ENCODE results near the gene ACSM2A.
"Not testable (repeated sequence)": the region's sequence is repeated elsewhere in the genome, so short reads cannot be mapped to it uniquely, and the experiment has no call there.

DNA sequence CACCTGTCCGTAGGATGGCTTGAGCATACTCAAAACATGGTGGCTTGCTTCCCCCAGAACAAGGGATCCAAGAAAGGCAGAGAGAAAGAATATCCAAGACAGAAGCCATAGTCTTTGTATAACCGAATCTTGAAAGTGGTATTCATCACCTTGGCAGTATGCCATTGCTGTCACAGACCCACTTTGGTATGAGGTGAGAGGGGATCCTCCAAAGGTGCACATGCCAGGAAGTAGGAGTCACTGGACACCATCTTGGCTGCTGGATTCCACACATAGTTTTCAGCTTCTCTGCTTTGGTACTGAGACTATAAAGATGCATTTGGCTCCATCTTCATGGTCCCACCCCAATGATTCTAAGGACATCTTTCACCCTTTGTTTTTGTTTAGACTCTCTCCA is 23.9 kb upstream of the ACSM2A start:
- TF ChIP-seq, protein P1, sequence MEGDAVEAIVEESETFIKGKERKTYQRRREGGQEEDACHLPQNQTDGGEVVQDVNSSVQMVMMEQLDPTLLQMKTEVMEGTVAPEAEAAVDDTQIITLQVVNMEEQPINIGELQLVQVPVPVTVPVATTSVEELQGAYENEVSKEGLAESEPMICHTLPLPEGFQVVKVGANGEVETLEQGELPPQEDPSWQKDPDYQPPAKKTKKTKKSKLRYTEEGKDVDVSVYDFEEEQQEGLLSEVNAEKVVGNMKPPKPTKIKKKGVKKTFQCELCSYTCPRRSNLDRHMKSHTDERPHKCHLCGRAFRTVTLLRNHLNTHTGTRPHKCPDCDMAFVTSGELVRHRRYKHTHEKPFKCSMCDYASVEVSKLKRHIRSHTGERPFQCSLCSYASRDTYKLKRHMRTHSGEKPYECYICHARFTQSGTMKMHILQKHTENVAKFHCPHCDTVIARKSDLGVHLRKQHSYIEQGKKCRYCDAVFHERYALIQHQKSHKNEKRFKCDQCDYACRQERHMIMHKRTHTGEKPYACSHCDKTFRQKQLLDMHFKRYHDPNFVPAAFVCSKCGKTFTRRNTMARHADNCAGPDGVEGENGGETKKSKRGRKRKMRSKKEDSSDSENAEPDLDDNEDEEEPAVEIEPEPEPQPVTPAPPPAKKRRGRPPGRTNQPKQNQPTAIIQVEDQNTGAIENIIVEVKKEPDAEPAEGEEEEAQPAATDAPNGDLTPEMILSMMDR (IDR thresholded peaks at IDR 0.05; ENCODE audit: low read depth, low read length, missing input control) = not testable (repeated sequence)
- TF ChIP-seq TAF1 (conservative IDR thresholded peaks at IDR 0.05); RAD21 (IDR thresholded peaks at IDR 0.05); GABPA (IDR thresholded peaks at IDR 0.05 in 1 of 2, conservative IDR thresholded peaks at IDR 0.05 in 1 of 2); HNF4A (conservative IDR thresholded peaks at IDR 0.05); JUND (IDR thresholded peaks at IDR 0.05): not testable (repeated sequence)
- TF ChIP-seq, protein P2, sequence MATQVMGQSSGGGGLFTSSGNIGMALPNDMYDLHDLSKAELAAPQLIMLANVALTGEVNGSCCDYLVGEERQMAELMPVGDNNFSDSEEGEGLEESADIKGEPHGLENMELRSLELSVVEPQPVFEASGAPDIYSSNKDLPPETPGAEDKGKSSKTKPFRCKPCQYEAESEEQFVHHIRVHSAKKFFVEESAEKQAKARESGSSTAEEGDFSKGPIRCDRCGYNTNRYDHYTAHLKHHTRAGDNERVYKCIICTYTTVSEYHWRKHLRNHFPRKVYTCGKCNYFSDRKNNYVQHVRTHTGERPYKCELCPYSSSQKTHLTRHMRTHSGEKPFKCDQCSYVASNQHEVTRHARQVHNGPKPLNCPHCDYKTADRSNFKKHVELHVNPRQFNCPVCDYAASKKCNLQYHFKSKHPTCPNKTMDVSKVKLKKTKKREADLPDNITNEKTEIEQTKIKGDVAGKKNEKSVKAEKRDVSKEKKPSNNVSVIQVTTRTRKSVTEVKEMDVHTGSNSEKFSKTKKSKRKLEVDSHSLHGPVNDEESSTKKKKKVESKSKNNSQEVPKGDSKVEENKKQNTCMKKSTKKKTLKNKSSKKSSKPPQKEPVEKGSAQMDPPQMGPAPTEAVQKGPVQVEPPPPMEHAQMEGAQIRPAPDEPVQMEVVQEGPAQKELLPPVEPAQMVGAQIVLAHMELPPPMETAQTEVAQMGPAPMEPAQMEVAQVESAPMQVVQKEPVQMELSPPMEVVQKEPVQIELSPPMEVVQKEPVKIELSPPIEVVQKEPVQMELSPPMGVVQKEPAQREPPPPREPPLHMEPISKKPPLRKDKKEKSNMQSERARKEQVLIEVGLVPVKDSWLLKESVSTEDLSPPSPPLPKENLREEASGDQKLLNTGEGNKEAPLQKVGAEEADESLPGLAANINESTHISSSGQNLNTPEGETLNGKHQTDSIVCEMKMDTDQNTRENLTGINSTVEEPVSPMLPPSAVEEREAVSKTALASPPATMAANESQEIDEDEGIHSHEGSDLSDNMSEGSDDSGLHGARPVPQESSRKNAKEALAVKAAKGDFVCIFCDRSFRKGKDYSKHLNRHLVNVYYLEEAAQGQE (IDR thresholded peaks at IDR 0.05) = not testable (repeated sequence)
- TF ChIP-seq, protein P3, sequence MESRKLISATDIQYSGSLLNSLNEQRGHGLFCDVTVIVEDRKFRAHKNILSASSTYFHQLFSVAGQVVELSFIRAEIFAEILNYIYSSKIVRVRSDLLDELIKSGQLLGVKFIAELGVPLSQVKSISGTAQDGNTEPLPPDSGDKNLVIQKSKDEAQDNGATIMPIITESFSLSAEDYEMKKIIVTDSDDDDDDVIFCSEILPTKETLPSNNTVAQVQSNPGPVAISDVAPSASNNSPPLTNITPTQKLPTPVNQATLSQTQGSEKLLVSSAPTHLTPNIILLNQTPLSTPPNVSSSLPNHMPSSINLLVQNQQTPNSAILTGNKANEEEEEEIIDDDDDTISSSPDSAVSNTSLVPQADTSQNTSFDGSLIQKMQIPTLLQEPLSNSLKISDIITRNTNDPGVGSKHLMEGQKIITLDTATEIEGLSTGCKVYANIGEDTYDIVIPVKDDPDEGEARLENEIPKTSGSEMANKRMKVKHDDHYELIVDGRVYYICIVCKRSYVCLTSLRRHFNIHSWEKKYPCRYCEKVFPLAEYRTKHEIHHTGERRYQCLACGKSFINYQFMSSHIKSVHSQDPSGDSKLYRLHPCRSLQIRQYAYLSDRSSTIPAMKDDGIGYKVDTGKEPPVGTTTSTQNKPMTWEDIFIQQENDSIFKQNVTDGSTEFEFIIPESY (IDR thresholded peaks at IDR 0.05) = not testable (repeated sequence)
- TF ChIP-seq, protein P4, sequence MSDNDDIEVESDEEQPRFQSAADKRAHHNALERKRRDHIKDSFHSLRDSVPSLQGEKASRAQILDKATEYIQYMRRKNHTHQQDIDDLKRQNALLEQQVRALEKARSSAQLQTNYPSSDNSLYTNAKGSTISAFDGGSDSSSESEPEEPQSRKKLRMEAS (IDR thresholded peaks at IDR 0.05) = not testable (repeated sequence)

Measured in liver (tissue), 3 donors.